ENCODE data around the gene SMAGP. TPM values are rescaled to one million over a fixed set of nuclear protein-coding genes. Genes with fewer than 3 reads are reported as not detected.
"Not testable (repeated sequence)": the region's sequence is repeated elsewhere in the genome, so short reads cannot be mapped to it uniquely, and the experiment has no call there.

The SMAGP gene
- total RNA-seq, 1 donor from 2014 or later = 24.5 TPM

- Histone ChIP-seq H3K27me3 (ENCODE audit: control insufficient read depth, insufficient read depth, low read length) (no peaks in the 10 kb centered on the region), H3K36me3 (ENCODE audit: control insufficient read depth, insufficient read depth, low read length) (no peaks in the 10 kb centered on the region), H3K4me3 (ENCODE audit: low read depth, low read length) (no peak overlapping the region)
- DNase-seq (ENCODE audit: low read depth) = no peak
- no peak for TF ChIP-seq CTCF (IDR thresholded peaks at IDR 0.05; ENCODE audit: insufficient read depth, low read length, poor library complexity, severe bottlenecking)
Observed at GRCh38 chr12:51224625-51225024, 45.6 kb downstream of the SMAGP start.

- DNase-seq (ENCODE audit: low read depth) = no peak
- no peak overlapping the region for H3K4me3 ChIP-seq (ENCODE audit: low read depth, low read length)
- H3K27me3 ChIP-seq (ENCODE audit: control insufficient read depth, insufficient read depth, low read length) = no peaks in the 10 kb centered on the region
- no peak for TF ChIP-seq CTCF (IDR thresholded peaks at IDR 0.05; ENCODE audit: insufficient read depth, low read length, poor library complexity, severe bottlenecking)
- no peaks in the 10 kb centered on the region for H3K36me3 ChIP-seq (ENCODE audit: control insufficient read depth, insufficient read depth, low read length)
Observed at GRCh38 chr12:51222461-51222860, 47.8 kb downstream of the SMAGP start.

- not testable (repeated sequence) for H3K27me3 ChIP-seq (ENCODE audit: control insufficient read depth, insufficient read depth, low read length); DNase-seq (ENCODE audit: low read depth); H3K36me3 ChIP-seq (ENCODE audit: control insufficient read depth, insufficient read depth, low read length); H3K4me3 ChIP-seq (ENCODE audit: low read depth, low read length)
Observed at GRCh38 chr12:51219857-51220256, 50.4 kb downstream of the SMAGP start.

- Histone ChIP-seq H3K27me3 (ENCODE audit: control insufficient read depth, insufficient read depth, low read length) (no peaks in the 10 kb centered on the region), H3K36me3 (ENCODE audit: control insufficient read depth, insufficient read depth, low read length) (no peaks in the 10 kb centered on the region), H3K4me3 (ENCODE audit: low read depth, low read length) (no peak overlapping the region)
- no peak for TF ChIP-seq CTCF (IDR thresholded peaks at IDR 0.05; ENCODE audit: insufficient read depth, low read length, poor library complexity, severe bottlenecking)
- DNase-seq (ENCODE audit: low read depth) = no peak
Observed at GRCh38 chr12:51219322-51219721, 50.9 kb downstream of the SMAGP start.

DNA sequence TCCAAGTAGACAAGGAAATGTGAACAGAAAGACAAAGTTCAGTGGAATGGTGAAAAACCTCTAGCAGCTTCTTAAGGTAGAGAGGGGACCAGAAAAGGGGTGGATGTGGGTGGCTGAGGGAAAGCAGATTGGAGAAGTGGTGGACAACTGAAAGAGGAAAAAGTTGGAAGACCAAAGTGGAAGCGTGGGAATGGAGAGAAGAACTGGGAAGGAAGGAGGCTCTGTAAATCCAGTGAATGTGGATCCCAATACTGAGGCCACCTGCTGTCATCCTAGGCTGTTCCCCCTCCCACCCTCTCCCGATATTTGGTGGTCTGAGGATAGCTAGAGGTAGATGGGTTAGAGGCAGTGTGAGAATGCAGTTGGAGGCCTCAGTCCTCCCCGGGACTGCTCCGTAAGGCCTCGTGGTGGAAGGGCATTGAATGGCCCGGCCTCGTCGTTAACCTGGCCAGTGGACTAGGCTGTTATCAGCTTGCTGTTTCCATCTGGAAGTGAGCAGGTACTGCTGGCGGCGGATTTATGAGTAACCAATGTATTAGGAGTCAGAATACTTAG is 51.5 kb downstream of the SMAGP start:
- no peaks in the 10 kb centered on the region for H3K36me3 ChIP-seq (ENCODE audit: control insufficient read depth, insufficient read depth, low read length)
- DNase-seq (ENCODE audit: low read depth) = no peak
- peak overlapping the region; percentile 77 for H3K4me3 ChIP-seq (ENCODE audit: low read depth, low read length)
- H3K27me3 ChIP-seq (ENCODE audit: control insufficient read depth, insufficient read depth, low read length) = no peaks in the 10 kb centered on the region
- no peak for TF ChIP-seq CTCF (IDR thresholded peaks at IDR 0.05; ENCODE audit: insufficient read depth, low read length, poor library complexity, severe bottlenecking)

- Histone ChIP-seq H3K36me3 (ENCODE audit: control insufficient read depth, insufficient read depth, low read length) (no peaks in the 10 kb centered on the region), H3K4me3 (ENCODE audit: low read depth, low read length) (peak within 1 kb of the TSS; percentile 77), H3K27me3 (ENCODE audit: control insufficient read depth, insufficient read depth, low read length) (no peaks in the 10 kb centered on the region)
- peak; percentile 44 for TF ChIP-seq CTCF (IDR thresholded peaks at IDR 0.05; ENCODE audit: insufficient read depth, low read length, poor library complexity, severe bottlenecking)
- peak; percentile 28 for DNase-seq (ENCODE audit: low read depth)
Observed at GRCh38 chr12:51217968-51218606, 52.1 kb downstream of the SMAGP start, which contains the start of gene POU6F1. POU6F1 (minus strand) TSS chr12:51218062; CDS start chr12:51206836, 11,226 bp downstream.

Measured in kidney epithelial cell (primary cell).